ENCODE measurements around the gene C3orf62.
A peak's percentile ranks its signal among the peaks of the same experiment; 100 is the strongest.

DNA sequence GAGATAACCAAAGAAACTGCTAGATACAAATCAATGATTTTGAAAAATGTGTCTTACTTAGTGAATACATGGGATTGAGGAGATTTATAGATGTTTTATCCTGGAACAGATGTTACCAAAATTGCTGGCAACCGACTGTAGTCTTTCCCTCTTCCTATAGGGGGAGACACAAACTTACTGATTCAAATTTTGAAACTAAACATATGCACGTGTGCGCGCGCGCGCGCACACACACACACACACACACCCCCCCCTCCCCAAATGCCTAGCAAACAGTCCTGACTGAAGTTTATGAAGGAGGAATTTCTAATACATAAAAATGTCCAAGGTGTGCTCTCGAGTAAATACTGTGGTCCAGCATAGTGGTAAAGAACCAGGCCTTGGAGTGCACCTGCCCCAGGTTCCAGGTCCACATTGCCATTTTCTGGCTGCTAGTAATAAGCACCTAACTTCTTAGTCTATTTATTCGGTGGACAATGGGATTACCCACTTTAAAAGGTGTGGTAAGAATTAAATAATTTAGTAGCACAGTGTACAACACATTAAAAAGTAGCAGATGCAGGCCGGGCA is 18.5 kb upstream of the C3orf62 start:
- TF ChIP-seq, protein P1, sequence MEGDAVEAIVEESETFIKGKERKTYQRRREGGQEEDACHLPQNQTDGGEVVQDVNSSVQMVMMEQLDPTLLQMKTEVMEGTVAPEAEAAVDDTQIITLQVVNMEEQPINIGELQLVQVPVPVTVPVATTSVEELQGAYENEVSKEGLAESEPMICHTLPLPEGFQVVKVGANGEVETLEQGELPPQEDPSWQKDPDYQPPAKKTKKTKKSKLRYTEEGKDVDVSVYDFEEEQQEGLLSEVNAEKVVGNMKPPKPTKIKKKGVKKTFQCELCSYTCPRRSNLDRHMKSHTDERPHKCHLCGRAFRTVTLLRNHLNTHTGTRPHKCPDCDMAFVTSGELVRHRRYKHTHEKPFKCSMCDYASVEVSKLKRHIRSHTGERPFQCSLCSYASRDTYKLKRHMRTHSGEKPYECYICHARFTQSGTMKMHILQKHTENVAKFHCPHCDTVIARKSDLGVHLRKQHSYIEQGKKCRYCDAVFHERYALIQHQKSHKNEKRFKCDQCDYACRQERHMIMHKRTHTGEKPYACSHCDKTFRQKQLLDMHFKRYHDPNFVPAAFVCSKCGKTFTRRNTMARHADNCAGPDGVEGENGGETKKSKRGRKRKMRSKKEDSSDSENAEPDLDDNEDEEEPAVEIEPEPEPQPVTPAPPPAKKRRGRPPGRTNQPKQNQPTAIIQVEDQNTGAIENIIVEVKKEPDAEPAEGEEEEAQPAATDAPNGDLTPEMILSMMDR (IDR thresholded peaks at IDR 0.05), result peak; percentile 77
- TF ChIP-seq ZFX (IDR thresholded peaks at IDR 0.05; ENCODE audit: borderline replicate concordance), result no peak

Measured in 22Rv1 (cell line).